Activated CD4-positive, alpha-beta T cell treated with anti-CD3 and anti-CD28 coated beads for 48 hours (primary cell): ENCODE data around the gene FOXP1.

Source experiments
- DNase-seq: peaks from one replicate; pipeline ENCODE4 v3.0.0-alpha.2; 2020

The FOXP1 gene

GRCh38 chr3:71226565-71227269 is 356.8 kb downstream of the FOXP1 start:
- DNase-seq: peak; percentile 94

GRCh38 chr3:71225951-71226564 is 357.5 kb downstream of the FOXP1 start:
- no peak for DNase-seq

- no peak for DNase-seq
These were observed 358.4 kb downstream of the FOXP1 start for GRCh38 chr3:71225002-71225684.

- DNase-seq: peak; percentile 76
These were observed 363.5 kb downstream of the FOXP1 start for GRCh38 chr3:71219744-71220638.

GRCh38 chr3:71218508-71218907 is 365.0 kb downstream of the FOXP1 start:
- DNase-seq: no peak

- DNase-seq: no peak
These were observed 365.8 kb downstream of the FOXP1 start for GRCh38 chr3:71217640-71218222.

GRCh38 chr3:71215351-71215750 is 368.2 kb downstream of the FOXP1 start:
- DNase-seq: no peak

GRCh38 chr3:71214797-71215196 is 368.7 kb downstream of the FOXP1 start:
- no peak for DNase-seq

- no peak for DNase-seq
These were observed 369.5 kb downstream of the FOXP1 start for GRCh38 chr3:71214016-71214415.

- no peak for DNase-seq
These were observed 372.4 kb downstream of the FOXP1 start for GRCh38 chr3:71211083-71211482.

GRCh38 chr3:71210257-71211007 is 373.1 kb downstream of the FOXP1 start:
- DNase-seq: no peak

GRCh38 chr3:71208211-71209095 is 375.1 kb downstream of the FOXP1 start:
- no peak for DNase-seq

- no peak for DNase-seq
These were observed 375.9 kb downstream of the FOXP1 start for GRCh38 chr3:71207632-71208031.

GRCh38 chr3:71206305-71207165 is 377.0 kb downstream of the FOXP1 start:
- no peak for DNase-seq

- DNase-seq: no peak
These were observed 379.6 kb downstream of the FOXP1 start for GRCh38 chr3:71203727-71204488.

GRCh38 chr3:71202848-71203533 is 380.5 kb downstream of the FOXP1 start:
- DNase-seq: no peak

GRCh38 chr3:71201939-71202338 is 381.6 kb downstream of the FOXP1 start:
- no peak for DNase-seq

- DNase-seq: no peak
These were observed 385.5 kb downstream of the FOXP1 start for GRCh38 chr3:71197841-71198565.
